ENCODE data around the gene DBH.

Gene DBH

GRCh38 chr9:133706307-133707050, 70.3 kb downstream of the DBH start:
- TF ChIP-seq CTCF (IDR thresholded peaks at IDR 0.05; ENCODE audit: low read depth, low read length, missing control alignments): no peak
- no peak for DNase-seq (ENCODE audit: low read depth)
- in situ Hi-C loops (cut with HindIII; ENCODE audit: low sequenced_read_pairs): no loop called here
- no peak overlapping the region for H3K4me3 ChIP-seq (ENCODE audit: low read depth, low read length)

- no peak for DNase-seq (ENCODE audit: low read depth)
- no peak overlapping the region for H3K4me3 ChIP-seq (ENCODE audit: low read depth, low read length)
- TF ChIP-seq CTCF (IDR thresholded peaks at IDR 0.05; ENCODE audit: low read depth, low read length, missing control alignments): no peak
- in situ Hi-C loops (cut with HindIII; ENCODE audit: low sequenced_read_pairs): no loop called here
Measured at GRCh38 chr9:133707065-133707762, 71.1 kb downstream of the DBH start.

- DNase-seq (ENCODE audit: low read depth): no peak
- no peak for TF ChIP-seq CTCF (IDR thresholded peaks at IDR 0.05; ENCODE audit: low read depth, low read length, missing control alignments)
- H3K4me3 ChIP-seq (ENCODE audit: low read depth, low read length): no peak overlapping the region
- in situ Hi-C loops (cut with HindIII; ENCODE audit: low sequenced_read_pairs): no loop called here
Measured at GRCh38 chr9:133707763-133708245, 71.6 kb downstream of the DBH start.

- DNase-seq (ENCODE audit: low read depth): no peak
- no peak for TF ChIP-seq CTCF (IDR thresholded peaks at IDR 0.05; ENCODE audit: low read depth, low read length, missing control alignments)
- in situ Hi-C loops (cut with HindIII; ENCODE audit: low sequenced_read_pairs): no loop called here
- no peak overlapping the region for H3K4me3 ChIP-seq (ENCODE audit: low read depth, low read length)
Measured at GRCh38 chr9:133708246-133709014, 72.3 kb downstream of the DBH start.

All from astrocyte of the cerebellum (primary cell).